SK-N-SH (cell line): ENCODE data around the gene CDRT15. TPM values are rescaled to one million over a fixed set of nuclear protein-coding genes. Genes with fewer than 3 reads are reported as not detected.
"Not testable (repeated sequence)": the region's sequence is repeated elsewhere in the genome, so short reads cannot be mapped to it uniquely, and the experiment has no call there.

Experiments used
- CTCF ChIA-PET: fragments of 300-600, 350-600 bp; formaldehyde crosslinking; extraction: SDS; loops from one replicate; lab custom pipeline; 2021; lab: Yijun Ruan, JAX
- POLR2A ChIA-PET: fragments of 350-600 bp; sonication (Branson Sonifier 250); formaldehyde crosslinking; extraction: SDS; loops from one replicate; lab custom pipeline; 2020; ENCODE audit warnings: antibody characterized with exemption, inconsistent platforms; lab: Yijun Ruan, JAX
- DNase-seq: peaks from one replicate; pipeline ENCODE4 v3.0.0; 2012
- H2AFZ ChIP-seq: fragments of 200-600 bp; sonication (generic); 2 replicates; pipeline ENCODE4 v1.8.1; 2016; ENCODE audit warnings: antibody characterized with exemption, mild to moderate bottlenecking, low read depth
- H3F3A ChIP-seq: fragments of 200-600 bp; sonication (generic); replicated peaks from 2 replicates; pipeline ENCODE3; 2016; ENCODE audit warnings: antibody characterized with exemption, mild to moderate bottlenecking; ENCODE audit not compliant: insufficient read depth
- H3K27ac ChIP-seq, 2 experiments: fragments of 200-500 bp in 1 of 2; fragments of 200-600 bp in 1 of 2; sonication (Bioruptor generic) in 1 of 2; sonication (generic), shearing (Covaris generic) in 1 of 2; 2 replicates each; pipeline versions ENCODE4 v1.5.1 to v1.6.1; 2014 to 2016; ENCODE audit warnings: low read depth in 2 of 2, inconsistent platforms in 1 of 2, low read length in 1 of 2, mild to moderate bottlenecking in 1 of 2, mixed read lengths in 1 of 2
- H3K27me3 ChIP-seq: fragments of 200-600 bp; sonication (generic), shearing (Covaris generic); 2 replicates; pipeline ENCODE4 v1.6.1; 2016; ENCODE audit warnings: mixed run types; ENCODE audit not compliant: insufficient read depth
- H3K36me3 ChIP-seq, 2 experiments: fragments of 200-500 bp in 1 of 2; fragments of 200-600 bp in 1 of 2; sonication (Bioruptor generic) in 1 of 2; sonication (generic) in 1 of 2; replicated peaks in 1 of 2; 2 replicates each; pipeline versions ENCODE3 to v1.5.1; 2014 to 2016; ENCODE audit warnings: low read length in 1 of 2, mild to moderate bottlenecking in 1 of 2; ENCODE audit not compliant: insufficient read depth in 2 of 2, control insufficient read depth in 1 of 2
- H3K4me1 ChIP-seq, 2 experiments: fragments of 200-500 bp in 1 of 2; fragments of 200-600 bp in 1 of 2; sonication (Bioruptor generic) in 1 of 2; sonication (generic), shearing (Covaris generic) in 1 of 2; 2 replicates each; pipeline versions ENCODE4 v1.5.1 to v1.6.1; 2014 to 2016; ENCODE audit warnings: low read depth in 1 of 2, low read length in 1 of 2, mixed run types in 1 of 2; ENCODE audit not compliant: insufficient read depth in 2 of 2, control insufficient read depth in 1 of 2
- H3K4me2 ChIP-seq: fragments of 200-600 bp; sonication (generic), shearing (Covaris generic); 2 replicates; pipeline ENCODE4 v1.6.1; 2017; ENCODE audit warnings: mixed run types
- H3K4me3 ChIP-seq, 2 experiments: fragments of 200-500 bp in 1 of 2; fragments of 200-600 bp in 1 of 2; sonication (Bioruptor generic) in 1 of 2; sonication (generic), shearing (Covaris generic) in 1 of 2; 2 replicates each; pipeline versions ENCODE4 v1.5.1 to v1.8.1; 2014 to 2016; ENCODE audit warnings: low read depth in 2 of 2, inconsistent platforms in 1 of 2, low read length in 1 of 2, mild to moderate bottlenecking in 1 of 2, mixed read lengths in 1 of 2, moderate library complexity in 1 of 2
- H3K79me2 ChIP-seq: fragments of 200-600 bp; sonication (generic); 2 replicates; pipeline ENCODE4 v1.8.1; 2017; ENCODE audit warnings: mild to moderate bottlenecking; ENCODE audit not compliant: insufficient read depth
- H3K9ac ChIP-seq: fragments of 200-600 bp; sonication (generic); 2 replicates; pipeline ENCODE4 v1.6.1; 2017; ENCODE audit warnings: mixed run types
- H3K9me2 ChIP-seq: fragments of 200-600 bp; sonication (generic); 2 replicates; pipeline ENCODE4 v1.6.1; 2017; ENCODE audit warnings: mixed run types
- H3K9me3 ChIP-seq: fragments of 200-600 bp; sonication (generic); 2 replicates; pipeline ENCODE4 v1.6.1; 2017; ENCODE audit warnings: mixed run types, mild to moderate bottlenecking, moderate library complexity
- H4K20me1 ChIP-seq: fragments of 200-600 bp; sonication (generic); 2 replicates; pipeline ENCODE4 v1.6.1; 2017; ENCODE audit warnings: mild to moderate bottlenecking, mixed run types; ENCODE audit not compliant: insufficient read depth
- CHD2 ChIP-seq: fragments of 150-350 bp; IDR thresholded peaks from 2 replicates; pipeline ENCODE4 v1.6.1; 2018; ENCODE audit warnings: low read length; ENCODE audit not compliant: partially characterized antibody
- EP300 ChIP-seq, 2 experiments: IDR thresholded peaks; 2 replicates each; pipeline versions ENCODE4 v1.4.0 to v1.6.1; 2012; ENCODE audit warnings: borderline replicate concordance in 1 of 2, low read depth in 1 of 2, low read length in 1 of 2
- FOXJ3 ChIP-seq: sonication (generic); formaldehyde crosslinking; IDR thresholded peaks from 2 replicates; pipeline ENCODE4 v1.5.1; 2020; ENCODE audit warnings: mild to moderate bottlenecking, missing genetic modification reagents
- FOXM1 ChIP-seq: IDR thresholded peaks from 2 replicates; pipeline ENCODE4 v1.4.0; 2012; ENCODE audit warnings: low read depth, mild to moderate bottlenecking
- GATA2 ChIP-seq: sonication (generic); formaldehyde crosslinking; IDR thresholded peaks from 2 replicates; pipeline ENCODE4 v1.5.0; 2020; ENCODE audit warnings: mild to moderate bottlenecking, missing genetic modification reagents
- MEF2A ChIP-seq: IDR thresholded peaks from 2 replicates; pipeline ENCODE4 v1.4.0; 2012; ENCODE audit warnings: low read depth, borderline replicate concordance
- MXI1 ChIP-seq: IDR thresholded peaks from 2 replicates; pipeline ENCODE4 v1.6.1; 2012; ENCODE audit warnings: mild to moderate bottlenecking, low read depth, low read length, improper control_type of control experiment
- NFIC ChIP-seq: IDR thresholded peaks from 2 replicates; pipeline ENCODE4 v1.4.0; 2012; ENCODE audit warnings: borderline replicate concordance
- NRF1 ChIP-seq: IDR thresholded peaks from 2 replicates; pipeline ENCODE4 v1.6.1; 2012; ENCODE audit warnings: low read depth, mild to moderate bottlenecking, low read length
- RFX5 ChIP-seq: IDR thresholded peaks from 2 replicates; pipeline ENCODE4 v1.6.1; 2012; ENCODE audit warnings: mild to moderate bottlenecking, improper control_type of control experiment, low read length
- RXRA ChIP-seq: IDR thresholded peaks from 2 replicates; pipeline ENCODE4 v1.4.0; 2012; ENCODE audit warnings: low read depth, mild to moderate bottlenecking, borderline replicate concordance
- WGBS: methylation state at CpG from one replicate; pipeline ENCODE4 v1.1.6; 2017; ENCODE audit warnings: low lambda C conversion rate; 5-methylcytosine and 5-hydroxymethylcytosine counted together
- polyA plus RNA-seq, 3 experiments: library from polyadenylated mRNA; depleted of rRNA; stranded (reverse); fragments of >200 nt; gene quantifications; 2 replicates each; pipeline ENCODE4 v1.2.3, GENCODE V29; 2012
- TF ChIP-seq, protein P1 (sequence below): IDR thresholded peaks from 2 replicates; pipeline ENCODE4; 2012
- TF ChIP-seq, protein P2 (sequence below): fragments of 150-350 bp; IDR thresholded peaks from 2 replicates; pipeline ENCODE4 v1.6.1; 2017; ENCODE audit warnings: antibody characterized with exemption, low read length, low read depth, borderline replicate concordance
- TF ChIP-seq, protein P3 (sequence below): IDR thresholded peaks from 2 replicates; pipeline ENCODE4 v1.4.0; 2012; ENCODE audit warnings: low read depth, borderline replicate concordance

CDRT15 gene
- not detected in 2 replicates for polyA plus RNA-seq (2012; rRNA removed)
- not detected in 2 replicates for polyA plus RNA-seq (2012; cell fraction: cytosol; rRNA removed)
- polyA plus RNA-seq (2012; cell fraction: nucleus; rRNA removed), result not detected in 2 replicates

DNA sequence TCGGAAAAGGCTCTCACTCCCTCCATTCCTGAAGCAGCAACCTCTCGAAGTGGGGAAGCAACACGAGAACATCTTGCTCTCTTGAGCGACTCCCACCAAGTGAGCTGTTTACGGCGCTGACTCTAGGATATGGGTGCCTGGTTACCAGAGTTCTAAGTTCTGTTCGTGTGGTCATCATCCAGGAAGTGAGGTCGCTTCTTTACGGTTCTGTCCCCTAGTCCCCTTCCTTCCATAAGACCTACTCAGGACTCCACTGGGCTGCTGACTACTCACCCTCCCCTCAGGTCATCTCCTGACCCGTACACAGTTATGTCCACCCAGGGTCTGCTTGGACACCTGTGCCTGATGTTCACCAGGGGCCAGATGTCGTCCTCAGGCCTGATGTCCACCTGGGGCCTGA, at the start of gene CDRT15:
Gene CDRT15 (minus strand): TSS at position 101 of the 400 bp plus-strand sequence. CDS start 29 bp downstream, at position 72.
- H3K4me1 ChIP-seq, H3K9me2 ChIP-seq, H4K20me1 ChIP-seq, H3K79me2 ChIP-seq, H3K9me3 ChIP-seq, CTCF ChIA-PET, H3K4me2 ChIP-seq, DNase-seq, POLR2A ChIA-PET, H3K4me3 ChIP-seq, H3K27me3 ChIP-seq, H3F3A ChIP-seq, H3K36me3 ChIP-seq, H2AFZ ChIP-seq, H3K27ac ChIP-seq, H3K9ac ChIP-seq: not testable (repeated sequence)
- WGBS, result 84% methylated on average over 9 of the region's 11 CpGs

DNA sequence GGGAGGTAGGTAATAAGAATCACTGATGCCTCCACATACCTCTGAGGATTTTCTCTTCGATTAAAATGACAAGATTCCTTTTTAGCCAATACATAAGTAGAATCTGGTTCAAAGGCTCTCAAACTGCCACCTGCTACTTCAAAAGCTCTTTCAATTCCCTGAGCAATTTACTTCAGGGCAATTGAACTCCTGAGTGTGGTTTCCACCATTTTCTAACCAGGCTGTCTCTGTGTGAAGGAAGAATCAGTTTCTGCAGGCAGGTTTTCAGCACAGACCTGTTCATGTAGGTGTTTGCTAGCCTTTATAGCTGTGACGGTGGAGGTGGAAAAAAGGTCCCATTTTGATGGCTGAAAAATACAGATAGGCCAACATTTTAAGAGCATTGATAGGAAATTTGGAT, 46.1 kb upstream of the CDRT15 start:
- H3K4me3 ChIP-seq, result no peak overlapping the region
- no peak overlapping the region for H3K4me2 ChIP-seq
- ChIA-PET CTCF (no interaction called here), POLR2A (no interaction called here)
- H2AFZ ChIP-seq, result no peak overlapping the region
- no peaks in the 10 kb centered on the region for H3K4me1 ChIP-seq
- peaks cover 66% of the 10 kb centered on the region for H3K27me3 ChIP-seq
- H3K9me2 ChIP-seq, result no peaks in the 10 kb centered on the region
- no peak for TF ChIP-seq NFIC
- TF ChIP-seq, protein P1, sequence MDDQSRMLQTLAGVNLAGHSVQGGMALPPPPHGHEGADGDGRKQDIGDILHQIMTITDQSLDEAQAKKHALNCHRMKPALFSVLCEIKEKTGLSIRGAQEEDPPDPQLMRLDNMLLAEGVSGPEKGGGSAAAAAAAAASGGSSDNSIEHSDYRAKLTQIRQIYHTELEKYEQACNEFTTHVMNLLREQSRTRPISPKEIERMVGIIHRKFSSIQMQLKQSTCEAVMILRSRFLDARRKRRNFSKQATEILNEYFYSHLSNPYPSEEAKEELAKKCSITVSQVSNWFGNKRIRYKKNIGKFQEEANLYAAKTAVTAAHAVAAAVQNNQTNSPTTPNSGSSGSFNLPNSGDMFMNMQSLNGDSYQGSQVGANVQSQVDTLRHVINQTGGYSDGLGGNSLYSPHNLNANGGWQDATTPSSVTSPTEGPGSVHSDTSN, result no peak
- TF ChIP-seq RXRA, result no peak
- TF ChIP-seq, protein P2, sequence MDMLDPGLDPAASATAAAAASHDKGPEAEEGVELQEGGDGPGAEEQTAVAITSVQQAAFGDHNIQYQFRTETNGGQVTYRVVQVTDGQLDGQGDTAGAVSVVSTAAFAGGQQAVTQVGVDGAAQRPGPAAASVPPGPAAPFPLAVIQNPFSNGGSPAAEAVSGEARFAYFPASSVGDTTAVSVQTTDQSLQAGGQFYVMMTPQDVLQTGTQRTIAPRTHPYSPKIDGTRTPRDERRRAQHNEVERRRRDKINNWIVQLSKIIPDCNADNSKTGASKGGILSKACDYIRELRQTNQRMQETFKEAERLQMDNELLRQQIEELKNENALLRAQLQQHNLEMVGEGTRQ, result no peak
- no peak for TF ChIP-seq MXI1
- no peak for TF ChIP-seq FOXJ3
- no peak for TF ChIP-seq EP300 (IDR thresholded peaks at IDR 0.05; ENCODE audit: borderline replicate concordance in 1 of 2, low read depth in 1 of 2, low read length in 1 of 2)
- TF ChIP-seq NRF1, result no peak
- TF ChIP-seq RFX5, result no peak
- no peak for TF ChIP-seq FOXM1
- TF ChIP-seq, protein P3, sequence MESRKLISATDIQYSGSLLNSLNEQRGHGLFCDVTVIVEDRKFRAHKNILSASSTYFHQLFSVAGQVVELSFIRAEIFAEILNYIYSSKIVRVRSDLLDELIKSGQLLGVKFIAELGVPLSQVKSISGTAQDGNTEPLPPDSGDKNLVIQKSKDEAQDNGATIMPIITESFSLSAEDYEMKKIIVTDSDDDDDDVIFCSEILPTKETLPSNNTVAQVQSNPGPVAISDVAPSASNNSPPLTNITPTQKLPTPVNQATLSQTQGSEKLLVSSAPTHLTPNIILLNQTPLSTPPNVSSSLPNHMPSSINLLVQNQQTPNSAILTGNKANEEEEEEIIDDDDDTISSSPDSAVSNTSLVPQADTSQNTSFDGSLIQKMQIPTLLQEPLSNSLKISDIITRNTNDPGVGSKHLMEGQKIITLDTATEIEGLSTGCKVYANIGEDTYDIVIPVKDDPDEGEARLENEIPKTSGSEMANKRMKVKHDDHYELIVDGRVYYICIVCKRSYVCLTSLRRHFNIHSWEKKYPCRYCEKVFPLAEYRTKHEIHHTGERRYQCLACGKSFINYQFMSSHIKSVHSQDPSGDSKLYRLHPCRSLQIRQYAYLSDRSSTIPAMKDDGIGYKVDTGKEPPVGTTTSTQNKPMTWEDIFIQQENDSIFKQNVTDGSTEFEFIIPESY, result no peak
- no peak for TF ChIP-seq CHD2
- TF ChIP-seq GATA2 (CRISPR knock-in tag), result no peak
- TF ChIP-seq MEF2A, result no peak
- no peak overlapping the region for H3K27ac ChIP-seq
- H3K36me3 ChIP-seq, result no peaks in the 10 kb centered on the region
- no peak overlapping the region for H3K9ac ChIP-seq
- H3K9me3 ChIP-seq, result no peaks in the 10 kb centered on the region
- H3F3A ChIP-seq, result no peaks in the 10 kb centered on the region
- 4% methylated on average over 2 of the region's 2 CpGs for WGBS
- no peaks in the 10 kb centered on the region for H3K79me2 ChIP-seq
- H4K20me1 ChIP-seq, result no peaks in the 10 kb centered on the region
- no peak for DNase-seq
